GM12891 (cell line): ENCODE measurements around the gene ACCSL.

Source experiments
- POLR2A ChIP-seq: IDR thresholded peaks from 2 replicates; pipeline ENCODE4 v1.6.1; 2011; ENCODE audit warnings: low read depth, low read length, control low read depth
- POLR2AphosphoS5 ChIP-seq: IDR thresholded peaks from 2 replicates; pipeline ENCODE4 v1.6.1; 2011; ENCODE audit warnings: low read depth, low read length, control low read depth

GRCh38 chr11:44078794-44079193, 31.0 kb downstream of the ACCSL start:
- TF ChIP-seq POLR2A (no peak), POLR2AphosphoS5 (no peak)
